ENCODE data around the gene SYN1.

The SYN1 gene

DNA sequence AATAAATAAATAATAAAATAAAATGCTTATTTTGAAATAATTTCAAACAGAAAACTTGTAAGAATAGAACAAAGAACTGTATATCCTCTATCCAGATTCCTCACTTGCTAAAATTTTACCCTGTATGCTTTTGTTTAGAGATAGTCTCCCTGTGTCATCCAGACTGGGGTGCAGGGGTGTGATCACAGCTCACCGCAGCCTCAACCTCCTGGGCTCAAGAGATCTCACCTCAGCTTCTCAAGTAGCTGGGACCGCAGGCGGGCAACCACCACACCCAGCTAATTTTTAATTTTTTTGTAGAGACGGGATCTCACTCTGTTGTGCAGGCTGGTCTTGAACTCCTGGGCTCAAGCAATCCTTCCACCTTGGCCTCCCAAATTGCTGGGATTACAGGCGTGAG, 76.2 kb downstream of the SYN1 start:
- no peak overlapping the region for H3K4me3 ChIP-seq (ENCODE audit: low read depth, low read length)
- TF ChIP-seq, protein P1, sequence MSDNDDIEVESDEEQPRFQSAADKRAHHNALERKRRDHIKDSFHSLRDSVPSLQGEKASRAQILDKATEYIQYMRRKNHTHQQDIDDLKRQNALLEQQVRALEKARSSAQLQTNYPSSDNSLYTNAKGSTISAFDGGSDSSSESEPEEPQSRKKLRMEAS (IDR thresholded peaks at IDR 0.05; ENCODE audit: low read depth, low read length): no peak
- TF ChIP-seq, protein P2, sequence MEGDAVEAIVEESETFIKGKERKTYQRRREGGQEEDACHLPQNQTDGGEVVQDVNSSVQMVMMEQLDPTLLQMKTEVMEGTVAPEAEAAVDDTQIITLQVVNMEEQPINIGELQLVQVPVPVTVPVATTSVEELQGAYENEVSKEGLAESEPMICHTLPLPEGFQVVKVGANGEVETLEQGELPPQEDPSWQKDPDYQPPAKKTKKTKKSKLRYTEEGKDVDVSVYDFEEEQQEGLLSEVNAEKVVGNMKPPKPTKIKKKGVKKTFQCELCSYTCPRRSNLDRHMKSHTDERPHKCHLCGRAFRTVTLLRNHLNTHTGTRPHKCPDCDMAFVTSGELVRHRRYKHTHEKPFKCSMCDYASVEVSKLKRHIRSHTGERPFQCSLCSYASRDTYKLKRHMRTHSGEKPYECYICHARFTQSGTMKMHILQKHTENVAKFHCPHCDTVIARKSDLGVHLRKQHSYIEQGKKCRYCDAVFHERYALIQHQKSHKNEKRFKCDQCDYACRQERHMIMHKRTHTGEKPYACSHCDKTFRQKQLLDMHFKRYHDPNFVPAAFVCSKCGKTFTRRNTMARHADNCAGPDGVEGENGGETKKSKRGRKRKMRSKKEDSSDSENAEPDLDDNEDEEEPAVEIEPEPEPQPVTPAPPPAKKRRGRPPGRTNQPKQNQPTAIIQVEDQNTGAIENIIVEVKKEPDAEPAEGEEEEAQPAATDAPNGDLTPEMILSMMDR (IDR thresholded peaks at IDR 0.05; ENCODE audit: low read depth, low read length): no peak
- TF ChIP-seq MYC (IDR thresholded peaks at IDR 0.05; ENCODE audit: low read depth, low read length): no peak
- no peak for TF ChIP-seq POLR2A (IDR thresholded peaks at IDR 0.05; ENCODE audit: extremely low read depth, insufficient read length)

GRCh38 chrX:47540754-47541538, 78.7 kb downstream of the SYN1 start:
- TF ChIP-seq MYC (IDR thresholded peaks at IDR 0.05; ENCODE audit: low read depth, low read length) (no peak), POLR2A (IDR thresholded peaks at IDR 0.05; ENCODE audit: extremely low read depth, insufficient read length) (peak; percentile 20)
- TF ChIP-seq, protein P1 (IDR thresholded peaks at IDR 0.05; ENCODE audit: low read depth, low read length): no peak
- TF ChIP-seq, protein P2 (IDR thresholded peaks at IDR 0.05; ENCODE audit: low read depth, low read length): peak; percentile 44
- H3K4me3 ChIP-seq (ENCODE audit: low read depth, low read length): no peak overlapping the region
- DNase-seq (ENCODE audit: low read depth): peak; percentile 87

More for the DNA sequence above, 76.2 kb downstream of the SYN1 start:
- DNase-seq (ENCODE audit: low read depth): no peak

GRCh38 chrX:47539860-47540259, 79.8 kb downstream of the SYN1 start:
- DNase-seq (ENCODE audit: low read depth): no peak
- no peak overlapping the region for H3K4me3 ChIP-seq (ENCODE audit: low read depth, low read length)
- TF ChIP-seq, protein P1 (IDR thresholded peaks at IDR 0.05; ENCODE audit: low read depth, low read length): no peak
- TF ChIP-seq POLR2A (IDR thresholded peaks at IDR 0.05; ENCODE audit: extremely low read depth, insufficient read length): no peak
- no peak for TF ChIP-seq MYC (IDR thresholded peaks at IDR 0.05; ENCODE audit: low read depth, low read length)
- TF ChIP-seq, protein P2 (IDR thresholded peaks at IDR 0.05; ENCODE audit: low read depth, low read length): no peak

DNA sequence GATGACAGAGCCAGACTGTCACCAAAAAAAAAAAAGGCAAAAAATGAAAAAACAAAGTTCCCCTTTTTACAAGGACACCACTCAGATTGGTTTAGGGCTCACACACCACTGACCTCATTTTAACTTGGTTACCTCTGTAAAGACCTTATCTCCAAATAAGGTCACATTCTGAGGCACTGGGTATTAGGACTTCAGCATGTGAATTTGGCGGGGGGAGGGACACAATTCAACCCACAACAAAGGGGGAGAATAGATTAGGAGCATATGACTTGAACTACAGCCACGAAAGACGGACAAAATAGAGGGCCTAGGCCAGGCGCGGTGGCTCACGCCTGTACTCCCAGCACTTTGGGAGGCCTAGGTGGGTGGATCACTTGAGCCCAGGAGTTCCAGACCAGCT, 89.6 kb downstream of the SYN1 start:
- TF ChIP-seq, protein P1 (IDR thresholded peaks at IDR 0.05; ENCODE audit: low read depth, low read length): no peak
- TF ChIP-seq POLR2A (IDR thresholded peaks at IDR 0.05; ENCODE audit: extremely low read depth, insufficient read length) (no peak), MYC (IDR thresholded peaks at IDR 0.05; ENCODE audit: low read depth, low read length) (no peak)
- TF ChIP-seq, protein P2 (IDR thresholded peaks at IDR 0.05; ENCODE audit: low read depth, low read length): no peak
- no peak overlapping the region for H3K4me3 ChIP-seq (ENCODE audit: low read depth, low read length)
- DNase-seq (ENCODE audit: low read depth): peak; percentile 42

- H3K4me3 ChIP-seq (ENCODE audit: low read depth, low read length): no peak overlapping the region
- no peak for DNase-seq (ENCODE audit: low read depth)
- TF ChIP-seq POLR2A (IDR thresholded peaks at IDR 0.05; ENCODE audit: extremely low read depth, insufficient read length): no peak
Measured at GRCh38 chrX:47529548-47529947, 90.1 kb downstream of the SYN1 start.

- no peak overlapping the region for H3K4me3 ChIP-seq (ENCODE audit: low read depth, low read length)
- no peak for DNase-seq (ENCODE audit: low read depth)
- TF ChIP-seq, protein P1 (IDR thresholded peaks at IDR 0.05; ENCODE audit: low read depth, low read length): no peak
- TF ChIP-seq POLR2A (IDR thresholded peaks at IDR 0.05; ENCODE audit: extremely low read depth, insufficient read length) (no peak), MYC (IDR thresholded peaks at IDR 0.05; ENCODE audit: low read depth, low read length) (no peak)
- TF ChIP-seq, protein P2 (IDR thresholded peaks at IDR 0.05; ENCODE audit: low read depth, low read length): no peak
Measured at GRCh38 chrX:47523713-47524166, 95.9 kb downstream of the SYN1 start.

Data from NB4 (cell line).